ENCODE measurements around the gene STPG1. TPM values are rescaled to one million over a fixed set of nuclear protein-coding genes. Genes with fewer than 3 reads are reported as not detected.
"Not testable (repeated sequence)": the region's sequence is repeated elsewhere in the genome, so short reads cannot be mapped to it uniquely, and the experiment has no call there.

The STPG1 gene
- total RNA-seq, 2 donors from 2014 or later, result 13.6 to 18.4 TPM

- intact Hi-C loops (cut with DNase I), result no loop called here
- Histone ChIP-seq H3K36me3 (no peaks in the 10 kb centered on the region), H3K9me3 (no peaks in the 10 kb centered on the region), H3K27me3 (no peaks in the 10 kb centered on the region), H3K4me1 (no peaks in the 10 kb centered on the region), H3K9ac (ENCODE audit: low read depth in 2 of 2, low read length in 2 of 2) (no peak overlapping the region), H3K27ac (no peak overlapping the region), H3K4me3 (no peak overlapping the region)
- DNase-seq, result no peak
- no peak for TF ChIP-seq CTCF (IDR thresholded peaks at IDR 0.05)
Observed at GRCh38 chr1:24452922-24453485, 39.4 kb upstream of the STPG1 start.

DNA sequence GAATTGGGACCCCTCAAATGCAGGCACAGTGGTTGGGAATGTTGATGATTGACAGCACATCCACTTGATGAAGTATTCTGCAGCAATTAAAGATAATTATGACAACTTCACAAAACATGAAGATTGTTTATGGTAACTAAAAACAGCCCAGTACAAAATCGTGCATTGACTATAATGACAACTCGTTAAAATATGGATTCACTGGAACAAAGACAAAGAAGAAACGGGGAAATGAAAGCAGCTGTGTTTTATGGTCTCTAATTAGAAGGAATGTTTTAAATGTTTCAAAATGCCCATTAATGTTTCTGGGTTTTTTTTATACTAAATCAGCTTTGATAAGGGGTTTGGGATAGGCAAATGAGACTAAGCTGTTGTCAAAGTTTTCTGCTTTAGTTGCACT is 38.2 kb upstream of the STPG1 start:
- TF ChIP-seq CTCF (IDR thresholded peaks at IDR 0.05), result no peak
- H3K4me1 ChIP-seq, result no peaks in the 10 kb centered on the region
- no peaks in the 10 kb centered on the region for H3K27me3 ChIP-seq
- no peak overlapping the region for H3K4me3 ChIP-seq
- intact Hi-C loops (cut with DNase I), result no loop called here
- H3K36me3 ChIP-seq, result no peaks in the 10 kb centered on the region
- H3K27ac ChIP-seq, result no peak overlapping the region
- H3K9me3 ChIP-seq, result no peaks in the 10 kb centered on the region
- H3K9ac ChIP-seq (ENCODE audit: low read depth in 2 of 2, low read length in 2 of 2), result no peak overlapping the region
- no peak for DNase-seq

DNA sequence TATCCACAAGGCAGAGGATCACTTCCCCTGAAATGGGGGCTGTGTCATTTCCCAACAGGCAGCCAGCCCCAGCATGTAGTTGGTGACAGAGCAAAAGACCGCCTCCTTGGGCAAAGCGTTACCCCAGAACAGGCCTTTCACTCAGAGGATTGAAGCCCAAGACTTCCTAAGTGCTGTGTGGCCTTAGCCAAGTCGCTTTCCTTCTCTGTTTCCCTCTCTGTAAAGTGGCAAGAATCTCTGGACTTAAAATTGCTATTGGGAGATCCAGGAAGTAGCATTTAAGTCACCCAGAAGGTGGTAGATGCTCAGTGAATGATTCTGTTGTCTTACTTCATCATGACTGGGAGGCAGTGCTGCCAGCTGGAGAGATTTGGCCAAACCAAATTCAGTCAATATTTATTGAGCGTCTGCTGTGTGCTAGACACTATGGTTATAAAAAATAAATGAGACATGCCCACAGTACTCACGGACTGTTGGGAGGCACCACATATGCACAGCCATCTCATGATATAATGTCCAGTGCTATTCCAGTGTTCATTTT is 37.3 kb upstream of the STPG1 start:
- H3K4me3 ChIP-seq, result no peak overlapping the region
- DNase-seq, result no peak
- H3K36me3 ChIP-seq, result no peaks in the 10 kb centered on the region
- no peaks in the 10 kb centered on the region for H3K4me1 ChIP-seq
- no peaks in the 10 kb centered on the region for H3K27me3 ChIP-seq
- H3K27ac ChIP-seq, result no peak overlapping the region
- no peak for TF ChIP-seq CTCF (IDR thresholded peaks at IDR 0.05)
- H3K9me3 ChIP-seq, result no peaks in the 10 kb centered on the region
- H3K9ac ChIP-seq (ENCODE audit: low read depth in 2 of 2, low read length in 2 of 2), result no peak overlapping the region
- intact Hi-C loops (cut with DNase I), result no loop called here

- no peak overlapping the region for H3K27ac ChIP-seq
- H3K36me3 ChIP-seq, result no peaks in the 10 kb centered on the region
- H3K4me1 ChIP-seq, result no peaks in the 10 kb centered on the region
- H3K9ac ChIP-seq (ENCODE audit: low read depth in 2 of 2, low read length in 2 of 2), result no peak overlapping the region
- no peak for DNase-seq
- H3K9me3 ChIP-seq, result no peaks in the 10 kb centered on the region
- intact Hi-C loops (cut with DNase I), result no loop called here
- H3K27me3 ChIP-seq, result no peaks in the 10 kb centered on the region
- no peak for TF ChIP-seq CTCF (IDR thresholded peaks at IDR 0.05)
- no peak overlapping the region for H3K4me3 ChIP-seq
Observed at GRCh38 chr1:24450316-24450715, 36.7 kb upstream of the STPG1 start.

DNA sequence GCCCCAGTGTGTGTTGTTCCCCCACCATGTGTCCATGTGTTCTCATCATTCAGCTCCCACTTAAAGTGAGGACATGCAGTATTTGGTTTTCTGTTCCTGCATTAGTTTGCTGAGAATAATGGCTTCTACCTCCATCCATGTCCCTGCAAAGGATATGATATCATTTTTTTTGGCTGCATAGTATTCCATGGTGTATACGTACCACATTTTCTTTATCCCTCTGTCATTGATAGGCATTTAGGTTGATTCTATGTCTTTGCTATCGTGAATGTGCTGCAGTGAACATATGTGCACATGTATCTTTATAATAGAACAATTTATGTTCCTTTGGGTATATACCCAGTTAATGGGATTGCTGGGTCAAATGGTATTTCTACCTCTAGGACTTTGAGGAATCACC is 32.9 kb upstream of the STPG1 start:
- H3K4me1 ChIP-seq; H3K9ac ChIP-seq (ENCODE audit: low read depth in 2 of 2, low read length in 2 of 2); H3K36me3 ChIP-seq; H3K27me3 ChIP-seq; H3K9me3 ChIP-seq; DNase-seq; intact Hi-C loops (cut with DNase I); H3K4me3 ChIP-seq; H3K27ac ChIP-seq: not testable (repeated sequence)

GRCh38 chr1:24443241-24443656 is 29.7 kb upstream of the STPG1 start:
- Histone ChIP-seq H3K36me3 (no peaks in the 10 kb centered on the region), H3K27me3 (no peaks in the 10 kb centered on the region), H3K27ac (no peak overlapping the region), H3K9ac (ENCODE audit: low read depth in 2 of 2, low read length in 2 of 2) (no peak overlapping the region), H3K9me3 (no peaks in the 10 kb centered on the region), H3K4me1 (no peaks in the 10 kb centered on the region), H3K4me3 (no peak overlapping the region)
- no peak for TF ChIP-seq CTCF (IDR thresholded peaks at IDR 0.05)
- no peak for DNase-seq
- intact Hi-C loops (cut with DNase I), result no loop called here
